GM12878 (cell line): ENCODE results near the gene KDM6B. TPM values are rescaled to one million over a fixed set of nuclear protein-coding genes. Genes with fewer than 3 reads are reported as not detected.

Source experiments
- ATAC-seq: fragments of 200-7000 bp; cut with Tn5 transposase; 3 replicates; pipeline ENCODE4 v1.9.1; 2020; ENCODE audit warnings: mild to moderate bottlenecking, moderate library complexity
- BruUV-seq: library from RNA; stranded (reverse); fragments of 400-500 nt; replicated peaks from 2 replicates; lab custom pipeline; 2021; lab: Mats Ljungman, UMichigan
- CTCF ChIA-PET: fragments of 300-600 bp; sonication (Branson Sonifier 250); formaldehyde crosslinking; extraction: SDS; loops from one replicate; lab custom pipeline; 2021; ENCODE audit warnings: inconsistent platforms; lab: Yijun Ruan, JAX
- POLR2A ChIA-PET: fragments of 350-600 bp; formaldehyde crosslinking; extraction: SDS; loops from one replicate; lab custom pipeline; 2021; ENCODE audit warnings: inconsistent platforms; lab: Charles Lee
- RAD21 ChIA-PET: fragments of 300-600 bp; sonication (Branson Sonifier 250); formaldehyde crosslinking; loops from one replicate; lab custom pipeline; 2023; ENCODE audit warnings: antibody characterized with exemption; ENCODE audit not compliant: unreplicated experiment; lab: Charles Lee
- SMC1A ChIA-PET: fragments of 300-600 bp; sonication (Branson Sonifier 250); formaldehyde crosslinking; loops from one replicate; lab custom pipeline; 2023; ENCODE audit not compliant: unreplicated experiment, uncharacterized antibody; lab: Charles Lee
- DNase-seq: peaks from one replicate; pipeline ENCODE4 v3.0.0-alpha.2; 2011; ENCODE audit warnings: low read depth, low spot score
- FAIRE-seq: peaks from 3 replicates; lab custom pipeline; 2011; peaks lifted over from hg19 to GRCh38; lab: Jason Lieb, UNC
- H2AFZ ChIP-seq: 2 replicates; pipeline ENCODE4 v1.6.0; 2011; ENCODE audit warnings: low read depth, low read length, control low read depth; ENCODE audit not compliant: control insufficient read depth
- H3K27ac ChIP-seq: 2 replicates; pipeline ENCODE4 v1.5.1; 2011; ENCODE audit warnings: control low read depth; ENCODE audit not compliant: control insufficient read depth, insufficient read depth
- H3K27me3 ChIP-seq, 2 experiments: replicated peaks in 1 of 2; 2 replicates each; pipeline versions ENCODE4 v1.6.0 to v1.6.1; 2011; ENCODE audit warnings: low read length in 1 of 2; ENCODE audit not compliant: control insufficient read depth in 2 of 2, insufficient read depth in 2 of 2
- H3K36me3 ChIP-seq, 2 experiments: 2 replicates each; pipeline ENCODE4 v1.5.1; 2011; ENCODE audit warnings: low read length in 1 of 2; ENCODE audit not compliant: control insufficient read depth in 2 of 2, insufficient read depth in 2 of 2
- H3K4me1 ChIP-seq: 2 replicates; pipeline ENCODE4 v1.6.1; 2011; ENCODE audit warnings: mild to moderate bottlenecking, low read length, moderate library complexity, mixed read lengths; ENCODE audit not compliant: control insufficient read depth, insufficient read depth
- H3K4me2 ChIP-seq: 2 replicates; pipeline ENCODE4 v1.6.0; 2011; ENCODE audit warnings: control low read depth; ENCODE audit not compliant: control insufficient read depth, insufficient read depth
- H3K4me3 ChIP-seq: fragments of 200-600 bp; sonication (generic); 2 replicates; pipeline ENCODE4 v1.5.1; 2016
- H3K79me2 ChIP-seq: 2 replicates; pipeline ENCODE4 v1.6.0; 2011; ENCODE audit warnings: low read length; ENCODE audit not compliant: control insufficient read depth, insufficient read depth
- H3K9ac ChIP-seq: 2 replicates; pipeline ENCODE4 v1.8.0; 2011; ENCODE audit warnings: low read length, control low read depth, mixed read lengths; ENCODE audit not compliant: control insufficient read depth, insufficient read depth
- H3K9me3 ChIP-seq: replicated peaks from 3 replicates; pipeline ENCODE4 v1.5.1; 2011; ENCODE audit warnings: mild to moderate bottlenecking, low read length; ENCODE audit not compliant: control insufficient read depth, insufficient read depth
- H4K20me1 ChIP-seq: 2 replicates; pipeline ENCODE4 v1.6.0; 2011; ENCODE audit not compliant: control insufficient read depth, insufficient read depth
- BCL11A ChIP-seq: IDR thresholded peaks from 2 replicates; pipeline ENCODE4 v1.6.1; 2011; ENCODE audit warnings: low read depth, low read length
- CBX3 ChIP-seq: fragments of 200-600 bp; sonication (generic); IDR thresholded peaks from 2 replicates; pipeline ENCODE4 v1.6.1; 2016; ENCODE audit warnings: low read depth, borderline replicate concordance
- CHD2 ChIP-seq: IDR thresholded peaks from 2 replicates; pipeline ENCODE4 v1.6.1; 2011; ENCODE audit warnings: low read depth, low read length, improper control_type of control experiment, borderline replicate concordance
- SUZ12 ChIP-seq: fragments of 200-600 bp; sonication (generic); IDR thresholded peaks from one replicate; pipeline ENCODE4 v1.6.1; 2018; ENCODE audit warnings: antibody characterized with exemption, mild to moderate bottlenecking; ENCODE audit not compliant: unreplicated experiment
- YY1 ChIP-seq: IDR thresholded peaks from 2 replicates; pipeline ENCODE4 v1.6.1; 2011; ENCODE audit warnings: low read depth, mild to moderate bottlenecking, low read length
- ZNF217 ChIP-seq: fragments of 450-650 bp; IDR thresholded peaks from 2 replicates; pipeline ENCODE4 v1.6.1; 2017; ENCODE audit warnings: antibody characterized with exemption, mild to moderate bottlenecking
- WGBS: methylation state at CpG from one replicate; pipeline ENCODE4 v1.1.6; 2016; ENCODE audit warnings: low lambda C conversion rate; ENCODE audit not compliant: insufficient replicate concordance, insufficient coverage; ENCODE audit errors: missing lambda C conversion rate; 5-methylcytosine and 5-hydroxymethylcytosine counted together
- in situ Hi-C: fragments of 300-500 bp; cut with MboI; formaldehyde crosslinking; loops from 9 replicates; pipeline ENCODE4 v1.14.3; 2018; ENCODE audit warnings: mixed read lengths
- intact Hi-C: fragments of 100-400 bp; cut with micrococcal nuclease; formaldehyde crosslinking; loops from one replicate; pipeline ENCODE4 v1.14.2; 2022; ENCODE audit not compliant: unreplicated experiment
- polyA plus RNA-seq, 11 experiments: library from polyadenylated mRNA; depleted of rRNA in 4 of 11; unstranded in 6 of 11; stranded (reverse) in 5 of 11; fragments of >200 nt; fragmentation: Nextera tagmentation in 4 of 11; fragmentation: Illumina TruSeq in 1 of 11; extraction: Ambion mirVana in 4 of 11; extraction: Trizol in 1 of 11; gene quantifications; 1 replicate in 1 of 11; 2 replicates in 10 of 11; pipeline versions ENCODE4 v1.2.1 to v1.2.3, GENCODE V29; 2011 to 2016; ENCODE audit warnings: inconsistent platforms in 2 of 11, missing spikeins in 2 of 11, low read depth in 1 of 11
- total RNA-seq, 4 experiments: library from RNA; depleted of rRNA in 3 of 4; stranded (reverse); fragments of >200 nt in 3 of 4; fragmentation: Illumina TruSeq in 1 of 4; extraction: Trizol in 1 of 4; gene quantifications; 2 replicates each; pipeline versions ENCODE4 v1.2.1 to v1.2.3, GENCODE V29; 2013 to 2021
- TF ChIP-seq, protein P1 (sequence below): fragments of 450-650 bp; IDR thresholded peaks from 2 replicates; pipeline ENCODE4 v1.6.1; 2017; ENCODE audit warnings: mild to moderate bottlenecking, low read depth, inconsistent platforms; ENCODE audit not compliant: poor library complexity, severe bottlenecking
- TF ChIP-seq, protein P2 (sequence below): IDR thresholded peaks from 2 replicates; pipeline ENCODE4 v1.6.1; 2011; ENCODE audit warnings: borderline replicate concordance, low read depth, mild to moderate bottlenecking, moderate library complexity, low read length; ENCODE audit not compliant: insufficient read depth, poor library complexity, severe bottlenecking
- TF ChIP-seq, protein P3 (sequence below): IDR thresholded peaks from 2 replicates; pipeline ENCODE4 v1.6.1; 2012; ENCODE audit warnings: low read depth, low read length, improper control_type of control experiment

The KDM6B gene
- total and polyA plus RNA-seq, 10 of the 15 experiments (the other 5 are each of a cell fraction or from before 2014, with no cell fraction given): 0.05 to 33.5 (median 2.3) TPM

DNA sequence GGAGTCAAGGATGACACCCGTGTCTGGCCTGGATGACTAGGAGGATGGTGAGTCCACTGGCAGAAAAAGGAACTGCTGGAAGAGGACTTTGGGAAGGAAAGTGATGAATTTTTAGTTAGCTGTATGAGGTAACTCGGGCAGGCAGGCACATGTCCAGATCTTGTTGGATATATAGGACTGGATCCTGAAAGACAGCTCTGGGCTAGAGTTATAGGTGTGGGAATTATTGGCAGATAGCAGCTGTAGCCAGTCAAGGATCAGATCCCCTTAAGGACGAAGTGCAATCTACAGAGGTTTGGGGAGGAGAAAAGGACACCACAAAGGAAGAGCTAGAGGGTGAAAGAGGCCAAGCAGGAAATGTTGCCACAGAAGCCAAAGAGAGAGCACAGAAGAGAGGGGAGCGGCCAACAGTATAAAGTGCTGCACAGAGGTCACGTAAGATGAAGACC is 33.9 kb downstream of the KDM6B start:
- H3K27me3 ChIP-seq: no peaks in the 10 kb centered on the region
- no peaks in the 10 kb centered on the region for H4K20me1 ChIP-seq
- no peak overlapping the region for H3K4me2 ChIP-seq
- H3K36me3 ChIP-seq: 0 out of 4 replicates have a peak, but pooled peaks cover 0 to 4% of the 10 kb centered on the region in 2 experiments
- no peaks in the 10 kb centered on the region for H3K79me2 ChIP-seq
- ChIA-PET POLR2A (no interaction called here), RAD21 (no interaction called here), SMC1A (interaction anchor here (1.0 to 2.7 kb wide), 7 partner anchors 8 to 194 kb away, joined by 3 to 9 read pairs (median 5); partner anchors contain the start of gene NAA38), CTCF (interaction anchor here (0.6 to 15.5 kb wide), 5 partner anchors 11 to 163 kb away, joined by 3 to 308 read pairs (median 4); partner anchors contain the start of gene NAA38)
- no peak overlapping the region for H3K4me3 ChIP-seq
- no peaks in the 10 kb centered on the region for H3K9me3 ChIP-seq
- in situ Hi-C loops: no loop called here
- no peaks in the 10 kb centered on the region for H3K4me1 ChIP-seq
- WGBS: 48% methylated on average over 5 of the region's 5 CpGs
- TF ChIP-seq YY1: no peak
- no peak for TF ChIP-seq ZNF217
- TF ChIP-seq CBX3: no peak
- TF ChIP-seq, protein P1, sequence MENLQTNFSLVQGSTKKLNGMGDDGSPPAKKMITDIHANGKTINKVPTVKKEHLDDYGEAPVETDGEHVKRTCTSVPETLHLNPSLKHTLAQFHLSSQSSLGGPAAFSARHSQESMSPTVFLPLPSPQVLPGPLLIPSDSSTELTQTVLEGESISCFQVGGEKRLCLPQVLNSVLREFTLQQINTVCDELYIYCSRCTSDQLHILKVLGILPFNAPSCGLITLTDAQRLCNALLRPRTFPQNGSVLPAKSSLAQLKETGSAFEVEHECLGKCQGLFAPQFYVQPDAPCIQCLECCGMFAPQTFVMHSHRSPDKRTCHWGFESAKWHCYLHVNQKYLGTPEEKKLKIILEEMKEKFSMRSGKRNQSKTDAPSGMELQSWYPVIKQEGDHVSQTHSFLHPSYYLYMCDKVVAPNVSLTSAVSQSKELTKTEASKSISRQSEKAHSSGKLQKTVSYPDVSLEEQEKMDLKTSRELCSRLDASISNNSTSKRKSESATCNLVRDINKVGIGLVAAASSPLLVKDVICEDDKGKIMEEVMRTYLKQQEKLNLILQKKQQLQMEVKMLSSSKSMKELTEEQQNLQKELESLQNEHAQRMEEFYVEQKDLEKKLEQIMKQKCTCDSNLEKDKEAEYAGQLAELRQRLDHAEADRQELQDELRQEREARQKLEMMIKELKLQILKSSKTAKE: no peak
- TF ChIP-seq, protein P2, sequence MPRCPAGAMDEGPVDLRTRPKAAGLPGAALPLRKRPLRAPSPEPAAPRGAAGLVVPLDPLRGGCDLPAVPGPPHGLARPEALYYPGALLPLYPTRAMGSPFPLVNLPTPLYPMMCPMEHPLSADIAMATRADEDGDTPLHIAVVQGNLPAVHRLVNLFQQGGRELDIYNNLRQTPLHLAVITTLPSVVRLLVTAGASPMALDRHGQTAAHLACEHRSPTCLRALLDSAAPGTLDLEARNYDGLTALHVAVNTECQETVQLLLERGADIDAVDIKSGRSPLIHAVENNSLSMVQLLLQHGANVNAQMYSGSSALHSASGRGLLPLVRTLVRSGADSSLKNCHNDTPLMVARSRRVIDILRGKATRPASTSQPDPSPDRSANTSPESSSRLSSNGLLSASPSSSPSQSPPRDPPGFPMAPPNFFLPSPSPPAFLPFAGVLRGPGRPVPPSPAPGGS: no peak
- TF ChIP-seq, protein P3, sequence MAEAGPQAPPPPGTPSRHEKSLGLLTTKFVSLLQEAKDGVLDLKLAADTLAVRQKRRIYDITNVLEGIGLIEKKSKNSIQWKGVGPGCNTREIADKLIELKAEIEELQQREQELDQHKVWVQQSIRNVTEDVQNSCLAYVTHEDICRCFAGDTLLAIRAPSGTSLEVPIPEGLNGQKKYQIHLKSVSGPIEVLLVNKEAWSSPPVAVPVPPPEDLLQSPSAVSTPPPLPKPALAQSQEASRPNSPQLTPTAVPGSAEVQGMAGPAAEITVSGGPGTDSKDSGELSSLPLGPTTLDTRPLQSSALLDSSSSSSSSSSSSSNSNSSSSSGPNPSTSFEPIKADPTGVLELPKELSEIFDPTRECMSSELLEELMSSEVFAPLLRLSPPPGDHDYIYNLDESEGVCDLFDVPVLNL: no peak
- TF ChIP-seq BCL11A: no peak
- TF ChIP-seq SUZ12: no peak
- no peak for TF ChIP-seq CHD2
- ATAC-seq: no peak
- DNase-seq: no peak
- no peak overlapping the region for H3K9ac ChIP-seq
- no peak for FAIRE-seq
- H3K27ac ChIP-seq: no peak overlapping the region
- intact Hi-C loops: no loop called here
- no peak overlapping the region for H2AFZ ChIP-seq
- BruUV-seq: no TSS peak
